GM12891 (cell line): Measurements from ENCODE around the gene QRSL1.

Source experiments
- POLR2A ChIP-seq: IDR thresholded peaks from 2 replicates; pipeline ENCODE4 v1.6.1; 2011; ENCODE audit warnings: low read depth, low read length, control low read depth
- POLR2AphosphoS5 ChIP-seq: IDR thresholded peaks from 2 replicates; pipeline ENCODE4 v1.6.1; 2011; ENCODE audit warnings: low read depth, low read length, control low read depth
- TAF1 ChIP-seq: IDR thresholded peaks from 2 replicates; pipeline ENCODE4 v1.6.1; 2011; ENCODE audit warnings: low read depth, low read length, control low read depth

GRCh38 chr6:106609699-106610098, 19.7 kb upstream of the QRSL1 start:
- TF ChIP-seq POLR2AphosphoS5 (no peak), POLR2A (no peak), TAF1 (no peak)
